GM06990 (cell line): ENCODE data around the gene OBP2A.
"Not testable (repeated sequence)": the region's sequence is repeated elsewhere in the genome, so short reads cannot be mapped to it uniquely, and the experiment has no call there.

ENCODE experiments used
- DNase-seq: peaks from one replicate; pipeline ENCODE4 v3.0.0-alpha.2; 2011; ENCODE audit not compliant: insufficient read length; ENCODE audit errors: extremely low read depth
- H3K27me3 ChIP-seq: replicated peaks from 2 replicates; pipeline ENCODE4 v1.6.0; 2011; ENCODE audit warnings: low read length; ENCODE audit not compliant: control insufficient read depth, insufficient read depth
- H3K36me3 ChIP-seq: 2 replicates; pipeline ENCODE4 v1.5.1; 2011; ENCODE audit warnings: low read length; ENCODE audit not compliant: control insufficient read depth, insufficient read depth
- H3K4me3 ChIP-seq: replicated peaks from 2 replicates; pipeline ENCODE4 v1.5.1; 2011; ENCODE audit warnings: low read depth, mild to moderate bottlenecking, control low read depth, low read length
- CTCF ChIP-seq: IDR thresholded peaks from 2 replicates; pipeline ENCODE4 v1.5.1; 2011; ENCODE audit warnings: low read length, control low read depth, mild to moderate bottlenecking, inconsistent platforms; ENCODE audit not compliant: insufficient read depth, poor library complexity, severe bottlenecking

OBP2A gene

GRCh38 chr9:135545646-135546176, at the start of gene OBP2A:
Gene OBP2A (plus strand): TSS chr9:135546126. CDS start chr9:135546181, 55 bp downstream.
- not testable (repeated sequence) for H3K4me3 ChIP-seq, DNase-seq, H3K36me3 ChIP-seq, H3K27me3 ChIP-seq

GRCh38 chr9:135498381-135499126, 47.4 kb upstream of the OBP2A start:
- H3K4me3 ChIP-seq: no peak overlapping the region
- H3K27me3 ChIP-seq: no peaks in the 10 kb centered on the region
- TF ChIP-seq CTCF: no peak
- H3K36me3 ChIP-seq: peaks cover 11% of the 10 kb centered on the region
- DNase-seq: no peak

- DNase-seq: peak; percentile 82
- no peak for TF ChIP-seq CTCF
- no peaks in the 10 kb centered on the region for H3K27me3 ChIP-seq
- peaks cover 19% of the 10 kb centered on the region for H3K36me3 ChIP-seq
- H3K4me3 ChIP-seq: peak overlapping the region; percentile 95
Observed at GRCh38 chr9:135499326-135500070, 46.4 kb upstream of the OBP2A start.

- peaks cover 24% of the 10 kb centered on the region for H3K36me3 ChIP-seq
- H3K4me3 ChIP-seq: peak overlapping the region; percentile 95
- TF ChIP-seq CTCF: no peak
- DNase-seq: no peak
- no peaks in the 10 kb centered on the region for H3K27me3 ChIP-seq
Observed at GRCh38 chr9:135500071-135500524, 45.8 kb upstream of the OBP2A start.

GRCh38 chr9:135500525-135501260, 45.2 kb upstream of the OBP2A start, which contains the start of gene MRPS2:
Gene MRPS2 (plus strand): TSS chr9:135500682. CDS start chr9:135500711, 29 bp downstream.
- peak; percentile 90 for DNase-seq
- H3K27me3 ChIP-seq: no peaks in the 10 kb centered on the region
- H3K4me3 ChIP-seq: peak within 1 kb of the TSS; percentile 95
- TF ChIP-seq CTCF: peak; percentile 83
- H3K36me3 ChIP-seq: peaks cover 26% of the 10 kb centered on the region
